Activated CD4-positive, alpha-beta T cell treated with anti-CD3 and anti-CD28 coated beads, Interleukin-2, amount 10 ng/mL, durations not matched to agents 7 days and 5 days (primary cell): ENCODE data around the gene STARD10. TPM values are rescaled to one million over a fixed set of nuclear protein-coding genes. Genes with fewer than 3 reads are reported as not detected.

Experiments
- CTCF ChIA-PET: fragments of 350-600 bp; sonication (Branson Sonifier 250); formaldehyde crosslinking; loops from one replicate; lab custom pipeline; 2021; ENCODE audit warnings: antibody characterized with exemption; lab: Charles Lee
- POLR2A ChIA-PET: fragments of 350-600 bp; sonication (Branson Sonifier 250); formaldehyde crosslinking; loops from one replicate; lab custom pipeline; 2021; ENCODE audit warnings: antibody characterized with exemption; lab: Charles Lee
- DNase-seq: peaks from one replicate; pipeline ENCODE4 v3.0.0-alpha.2; 2020
- H3K27ac Mint-ChIP-seq: one replicate; pipeline ENCODE4 v1.8.0; 2021; ENCODE audit warnings: mild to moderate bottlenecking, moderate library complexity, mixed read lengths
- H3K27me3 Mint-ChIP-seq: one replicate; pipeline ENCODE4 v1.8.0; 2021; ENCODE audit warnings: mixed read lengths
- H3K36me3 Mint-ChIP-seq: one replicate; pipeline ENCODE4 v1.8.0; 2021; ENCODE audit warnings: low read depth, mixed read lengths
- H3K4me1 Mint-ChIP-seq: one replicate; pipeline ENCODE4 v1.8.0; 2021; ENCODE audit warnings: mixed read lengths
- H3K4me3 Mint-ChIP-seq: one replicate; pipeline ENCODE4 v1.8.0; 2021; ENCODE audit warnings: mild to moderate bottlenecking, moderate library complexity, mixed read lengths
- H3K9me3 Mint-ChIP-seq: one replicate; pipeline ENCODE4 v1.8.0; 2021; ENCODE audit warnings: mixed read lengths
- microRNA-seq: library from miRNA; unstranded; fragments of <30 nt; microRNA quantifications from one replicate; pipeline ENCODE4 v1.2.0, GENCODE V29; 2021; ENCODE audit warnings: borderline microRNAs expressed, borderline replicate concordance
- total RNA-seq, 2 experiments: library from RNA; stranded (reverse); gene quantifications; one replicate each; pipeline ENCODE4 v1.2.3, GENCODE V29; 2021

STARD10 gene
- total RNA-seq, 2 experiments from 2014 or later = 4.5 to 6.4 TPM

- Mint-ChIP-seq H3K27ac (no peak overlapping the region), H3K27me3 (no peaks in the 10 kb centered on the region), H3K9me3 (no peaks in the 10 kb centered on the region), H3K36me3 (peaks cover 33% of the 10 kb centered on the region), H3K4me3 (no peak overlapping the region), H3K4me1 (no peaks in the 10 kb centered on the region)
- CTCF ChIA-PET = interaction anchor here (0.6 to 1.3 kb wide), 2 partner anchors 20 to 37 kb away, joined by 3 to 4 read pairs; no protein-coding TSS in a partner anchor
- POLR2A ChIA-PET = no interaction called here
- no peak for DNase-seq
Observed at GRCh38 chr11:72704783-72705265, 89.0 kb downstream of the STARD10 start.

Small RNA genes within 50 kb of the gene (microRNA-seq; reads per million reads assigned to microRNA genes)
- gene MIR4692 = not detected

Other genes with a start within 250 kb of the STARD10 start
- gene PDE2A, start 119.6 kb downstream of the STARD10 start, total RNA-seq = under 1 TPM; 0.40 to 0.48 TPM
- gene ARAP1, start 41.6 kb downstream of the STARD10 start, total RNA-seq = 100 to 1,000 TPM in 1 of 2 experiments, 10 to 100 TPM in 1; 83.6 to 101 TPM
- gene ATG16L2, start 20.4 kb upstream of the STARD10 start, total RNA-seq = 100 to 1,000 TPM; 108 to 113 TPM